ENCODE results near the gene EBLN2. TPM values are rescaled to one million over a fixed set of nuclear protein-coding genes. Genes with fewer than 3 reads are reported as not detected.

Gene EBLN2
- total and polyA plus RNA-seq, 9 donors: 1.1 to 16.4 (median 5.1) TPM

- intact Hi-C loops (cut with DNase I): loop anchor here in 1 of 4 donors (10.0 kb wide), 2 partner anchors 241 to 1131 kb away; partner anchors contain the start of gene SHQ1
- Histone ChIP-seq H3K27me3 (no peaks in the 10 kb centered on the region), H3K27ac (no peak overlapping the region), H3K9me3 (no peaks in the 10 kb centered on the region), H3K4me1 (ENCODE audit: insufficient read depth) (no peaks in the 10 kb centered on the region), H3K36me3 (no peaks in the 10 kb centered on the region), H3K4me3 (no peak overlapping the region)
- 13 to 15% (median 14%) methylated on average over 8 of the region's 8 CpGs for WGBS, 3 donors
- no peak for TF ChIP-seq EP300 (IDR thresholded peaks at IDR 0.05)
- peak; percentile 45 to 72 (median 65) for TF ChIP-seq CTCF (IDR thresholded peaks at IDR 0.05)
- DNase-seq: peak; percentile 40 to 68 (median 64)
Measured at GRCh38 chr3:73086071-73086494, 24.6 kb downstream of the EBLN2 start.

GRCh38 chr3:73094129-73094528 is 32.7 kb downstream of the EBLN2 start:
- no peaks in the 10 kb centered on the region for H3K4me1 ChIP-seq (ENCODE audit: insufficient read depth)
- no peaks in the 10 kb centered on the region for H3K36me3 ChIP-seq
- TF ChIP-seq EP300 (IDR thresholded peaks at IDR 0.05) (no peak), POLR2A (IDR thresholded peaks at IDR 0.05) (no peak)
- WGBS, 3 donors: 88 to 91% (median 89%) methylated on average over 6 of the region's 6 CpGs
- no peaks in the 10 kb centered on the region for H3K9me3 ChIP-seq
- intact Hi-C loops (cut with DNase I): no loop called here
- no peak for DNase-seq
- H3K27me3 ChIP-seq: no peaks in the 10 kb centered on the region
- no peak overlapping the region for H3K27ac ChIP-seq
- no peak overlapping the region for H3K4me3 ChIP-seq

GRCh38 chr3:73094951-73095350 is 33.5 kb downstream of the EBLN2 start:
- H3K27ac ChIP-seq: no peak overlapping the region
- DNase-seq: no peak
- H3K4me1 ChIP-seq (ENCODE audit: insufficient read depth): no peaks in the 10 kb centered on the region
- no peaks in the 10 kb centered on the region for H3K27me3 ChIP-seq
- intact Hi-C loops (cut with DNase I): loop anchor here in 1 of 4 donors (5.0 kb wide), 1 partner anchor 407 kb away; no protein-coding TSS in a partner anchor
- WGBS, 3 donors: 87 to 90% (median 88%) methylated on average over 11 to 12 of the region's 12 CpGs
- H3K36me3 ChIP-seq: no peaks in the 10 kb centered on the region
- TF ChIP-seq POLR2A (IDR thresholded peaks at IDR 0.05) (no peak), EP300 (IDR thresholded peaks at IDR 0.05) (no peak), CTCF (IDR thresholded peaks at IDR 0.05) (no peak)
- H3K4me3 ChIP-seq: no peak overlapping the region
- no peaks in the 10 kb centered on the region for H3K9me3 ChIP-seq

GRCh38 chr3:73096169-73096568 is 34.7 kb downstream of the EBLN2 start:
- Histone ChIP-seq H3K4me3 (no peak overlapping the region), H3K9me3 (no peaks in the 10 kb centered on the region), H3K27me3 (no peaks in the 10 kb centered on the region), H3K36me3 (no peaks in the 10 kb centered on the region), H3K4me1 (ENCODE audit: insufficient read depth) (no peaks in the 10 kb centered on the region), H3K27ac (no peak overlapping the region)
- TF ChIP-seq CTCF (IDR thresholded peaks at IDR 0.05) (no peak), POLR2A (IDR thresholded peaks at IDR 0.05) (no peak), EP300 (IDR thresholded peaks at IDR 0.05) (no peak)
- DNase-seq: no peak
- intact Hi-C loops (cut with DNase I): loop anchor here in 1 of 4 donors (5.0 kb wide), 1 partner anchor 406 kb away; no protein-coding TSS in a partner anchor
- 83 to 92% (median 88%) methylated on average over 2 of the region's 2 CpGs for WGBS, 3 donors

- no peak for TF ChIP-seq EP300 (IDR thresholded peaks at IDR 0.05)
- TF ChIP-seq POLR2A (IDR thresholded peaks at IDR 0.05): no peak
- no peak for DNase-seq
- Histone ChIP-seq H3K36me3 (no peaks in the 10 kb centered on the region), H3K27me3 (no peaks in the 10 kb centered on the region), H3K27ac (no peak overlapping the region), H3K4me1 (ENCODE audit: insufficient read depth) (peaks cover 2% of the 10 kb centered on the region), H3K9me3 (no peaks in the 10 kb centered on the region), H3K4me3 (no peak overlapping the region)
- 89 to 94% (median 91%) methylated on average over 2 of the region's 2 CpGs for whole genome bisulfite sequencing, 3 donors
- intact Hi-C loops (cut with DNase I): loop anchor here in 1 of 4 donors (5.0 kb wide), 1 partner anchor 404 kb away; no protein-coding TSS in a partner anchor
Measured at GRCh38 chr3:73098026-73098425, 36.6 kb downstream of the EBLN2 start.

Data from ovary (tissue), 9 donors.